ENCODE measurements around the gene HORMAD1.

- TF ChIP-seq, protein P1, sequence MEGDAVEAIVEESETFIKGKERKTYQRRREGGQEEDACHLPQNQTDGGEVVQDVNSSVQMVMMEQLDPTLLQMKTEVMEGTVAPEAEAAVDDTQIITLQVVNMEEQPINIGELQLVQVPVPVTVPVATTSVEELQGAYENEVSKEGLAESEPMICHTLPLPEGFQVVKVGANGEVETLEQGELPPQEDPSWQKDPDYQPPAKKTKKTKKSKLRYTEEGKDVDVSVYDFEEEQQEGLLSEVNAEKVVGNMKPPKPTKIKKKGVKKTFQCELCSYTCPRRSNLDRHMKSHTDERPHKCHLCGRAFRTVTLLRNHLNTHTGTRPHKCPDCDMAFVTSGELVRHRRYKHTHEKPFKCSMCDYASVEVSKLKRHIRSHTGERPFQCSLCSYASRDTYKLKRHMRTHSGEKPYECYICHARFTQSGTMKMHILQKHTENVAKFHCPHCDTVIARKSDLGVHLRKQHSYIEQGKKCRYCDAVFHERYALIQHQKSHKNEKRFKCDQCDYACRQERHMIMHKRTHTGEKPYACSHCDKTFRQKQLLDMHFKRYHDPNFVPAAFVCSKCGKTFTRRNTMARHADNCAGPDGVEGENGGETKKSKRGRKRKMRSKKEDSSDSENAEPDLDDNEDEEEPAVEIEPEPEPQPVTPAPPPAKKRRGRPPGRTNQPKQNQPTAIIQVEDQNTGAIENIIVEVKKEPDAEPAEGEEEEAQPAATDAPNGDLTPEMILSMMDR (IDR thresholded peaks at IDR 0.05) = no peak
- no peak for TF ChIP-seq POLR2A (IDR thresholded peaks at IDR 0.05)
- no peak for TF ChIP-seq POLR2AphosphoS5 (IDR thresholded peaks at IDR 0.05)
These were observed 44.0 kb upstream of the HORMAD1 start for GRCh38 chr1:150764617-150765101.
